ENCODE data around the gene ADAMTS2.

- no peak for TF ChIP-seq CTCF (conservative IDR thresholded peaks at IDR 0.05)
- TF ChIP-seq ZFX (IDR thresholded peaks at IDR 0.05): no peak
Measured at GRCh38 chr5:179295778-179296149, 49.5 kb downstream of the ADAMTS2 start.
